IMR-90 (cell line): ENCODE measurements around the gene HNRNPC.
A peak's percentile ranks its signal among the peaks of the same experiment; 100 is the strongest.

Experiments used
- MAFK ChIP-seq: IDR thresholded peaks from 2 replicates; pipeline ENCODE4 v1.6.1; 2012; ENCODE audit warnings: low read depth, low read length, improper control_type of control experiment
- MAZ ChIP-seq: IDR thresholded peaks from 2 replicates; pipeline ENCODE4 v1.6.1; 2012; ENCODE audit warnings: low read depth, mild to moderate bottlenecking, low read length, improper control_type of control experiment, moderate library complexity, borderline replicate concordance
- MXI1 ChIP-seq: IDR thresholded peaks from 2 replicates; pipeline ENCODE4 v1.6.1; 2012; ENCODE audit warnings: low read depth, mild to moderate bottlenecking, low read length, moderate library complexity, borderline replicate concordance
- POLR2A ChIP-seq: IDR thresholded peaks from 2 replicates; pipeline ENCODE4 v1.6.1; 2012; ENCODE audit warnings: mild to moderate bottlenecking, low read depth, low read length
- RAD21 ChIP-seq: IDR thresholded peaks from 2 replicates; pipeline ENCODE4 v1.6.1; 2012; ENCODE audit warnings: low read length, improper control_type of control experiment
- RCOR1 ChIP-seq: IDR thresholded peaks from 2 replicates; pipeline ENCODE4 v1.6.1; 2012; ENCODE audit warnings: mild to moderate bottlenecking, low read length, improper control_type of control experiment; ENCODE audit not compliant: insufficient replicate concordance
- SMC3 ChIP-seq: fragments of 150-350 bp; IDR thresholded peaks from 2 replicates; pipeline ENCODE4 v1.6.1; 2016; ENCODE audit warnings: low read depth, mild to moderate bottlenecking, antibody characterized with exemption, low read length, moderate library complexity
- TF ChIP-seq, protein P1 (sequence below): conservative IDR thresholded peaks from 2 replicates; pipeline ENCODE4 v1.5.1; 2012; ENCODE audit warnings: mild to moderate bottlenecking, low read depth, low read length, improper control_type of control experiment

DNA sequence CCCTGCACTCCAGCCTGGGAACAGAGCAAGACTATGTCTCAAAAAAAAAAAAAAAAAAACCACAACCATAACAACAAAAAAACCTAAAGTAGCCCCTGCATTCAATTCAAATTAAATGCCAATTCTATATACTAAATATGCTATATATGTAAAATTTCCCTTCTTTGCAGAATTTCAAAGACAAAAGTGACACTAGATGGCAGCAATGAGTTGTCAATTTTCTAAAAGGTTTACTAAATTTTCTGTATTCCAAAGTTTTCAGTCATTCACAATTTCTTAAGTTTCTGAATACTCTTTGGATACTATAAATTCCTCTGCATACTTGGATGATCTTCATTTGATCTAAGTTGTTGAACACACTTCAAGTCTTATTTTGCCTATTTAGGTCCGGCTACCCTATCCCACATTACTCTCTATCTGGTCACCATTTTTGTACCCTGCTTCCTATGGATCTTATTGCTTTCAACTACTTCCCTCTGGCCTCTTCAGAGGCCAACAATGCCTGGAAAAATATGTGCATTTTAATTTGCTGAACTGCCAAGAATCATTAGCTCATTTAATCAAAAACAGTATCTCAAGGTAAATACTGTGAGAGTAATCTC is 27.9 kb downstream of the HNRNPC start:
- TF ChIP-seq, protein P1, sequence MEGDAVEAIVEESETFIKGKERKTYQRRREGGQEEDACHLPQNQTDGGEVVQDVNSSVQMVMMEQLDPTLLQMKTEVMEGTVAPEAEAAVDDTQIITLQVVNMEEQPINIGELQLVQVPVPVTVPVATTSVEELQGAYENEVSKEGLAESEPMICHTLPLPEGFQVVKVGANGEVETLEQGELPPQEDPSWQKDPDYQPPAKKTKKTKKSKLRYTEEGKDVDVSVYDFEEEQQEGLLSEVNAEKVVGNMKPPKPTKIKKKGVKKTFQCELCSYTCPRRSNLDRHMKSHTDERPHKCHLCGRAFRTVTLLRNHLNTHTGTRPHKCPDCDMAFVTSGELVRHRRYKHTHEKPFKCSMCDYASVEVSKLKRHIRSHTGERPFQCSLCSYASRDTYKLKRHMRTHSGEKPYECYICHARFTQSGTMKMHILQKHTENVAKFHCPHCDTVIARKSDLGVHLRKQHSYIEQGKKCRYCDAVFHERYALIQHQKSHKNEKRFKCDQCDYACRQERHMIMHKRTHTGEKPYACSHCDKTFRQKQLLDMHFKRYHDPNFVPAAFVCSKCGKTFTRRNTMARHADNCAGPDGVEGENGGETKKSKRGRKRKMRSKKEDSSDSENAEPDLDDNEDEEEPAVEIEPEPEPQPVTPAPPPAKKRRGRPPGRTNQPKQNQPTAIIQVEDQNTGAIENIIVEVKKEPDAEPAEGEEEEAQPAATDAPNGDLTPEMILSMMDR, result peak; percentile 40
- TF ChIP-seq RCOR1 (no peak), SMC3 (no peak), MAFK (no peak), POLR2A (no peak), RAD21 (peak; percentile 25), MAZ (no peak), MXI1 (no peak)
